HG02588 (cell line): ENCODE measurements around the gene SMC4.
"Not testable (repeated sequence)": the region's sequence is repeated elsewhere in the genome, so short reads cannot be mapped to it uniquely, and the experiment has no call there.

Source experiments
- ATAC-seq: cut with Tn5 transposase; IDR thresholded peaks from one replicate; pipeline ENCODE4 v1.9.1; 2021; ENCODE audit warnings: mild to moderate bottlenecking, moderate library complexity; ENCODE audit not compliant: unreplicated experiment

SMC4 gene

GRCh38 chr3:160440687-160441086, 41.2 kb downstream of the SMC4 start:
- ATAC-seq: no peak

GRCh38 chr3:160444411-160444810, 45.0 kb downstream of the SMC4 start:
- ATAC-seq: no peak

GRCh38 chr3:160445854-160446253, 46.4 kb downstream of the SMC4 start:
- no peak for ATAC-seq

- ATAC-seq: no peak
Measured at GRCh38 chr3:160446522-160447056, 47.1 kb downstream of the SMC4 start.

GRCh38 chr3:160447544-160447943, 48.1 kb downstream of the SMC4 start:
- no peak for ATAC-seq

- peak; percentile 41 for ATAC-seq
Measured at GRCh38 chr3:160448845-160449635, 49.6 kb downstream of the SMC4 start.

- peak; percentile 93 for ATAC-seq
Measured at GRCh38 chr3:160449636-160450598, 50.5 kb downstream of the SMC4 start, which contains the start of gene TRIM59. TRIM59 (minus strand) TSS chr3:160449786; CDS start chr3:160439183, 10,603 bp downstream.

GRCh38 chr3:160450846-160451245, 51.4 kb downstream of the SMC4 start:
- ATAC-seq: no peak

- no peak for ATAC-seq
Measured at GRCh38 chr3:160451602-160452001, 52.2 kb downstream of the SMC4 start.

- not testable (repeated sequence) for ATAC-seq
Measured at GRCh38 chr3:160452251-160452650, 52.8 kb downstream of the SMC4 start.

- ATAC-seq: no peak
Measured at GRCh38 chr3:160454995-160455394, 55.5 kb downstream of the SMC4 start.

- no peak for ATAC-seq
Measured at GRCh38 chr3:160455846-160456245, 56.4 kb downstream of the SMC4 start.

GRCh38 chr3:160458151-160458550, 58.7 kb downstream of the SMC4 start:
- ATAC-seq: no peak

- no peak for ATAC-seq
Measured at GRCh38 chr3:160459450-160459970, 60.1 kb downstream of the SMC4 start.

- ATAC-seq: no peak
Measured at GRCh38 chr3:160460033-160460432, 60.6 kb downstream of the SMC4 start.

GRCh38 chr3:160464321-160464720, 64.9 kb downstream of the SMC4 start:
- no peak for ATAC-seq

- no peak for ATAC-seq
Measured at GRCh38 chr3:160464971-160465370, 65.5 kb downstream of the SMC4 start.

- no peak for ATAC-seq
Measured at GRCh38 chr3:160470181-160470580, 70.7 kb downstream of the SMC4 start.

GRCh38 chr3:160471892-160472291, 72.4 kb downstream of the SMC4 start:
- no peak for ATAC-seq

- ATAC-seq: peak; percentile 72
Measured at GRCh38 chr3:160472344-160472743, 72.9 kb downstream of the SMC4 start.

GRCh38 chr3:160473221-160473620, 73.8 kb downstream of the SMC4 start:
- ATAC-seq: no peak
